ENCODE results near the gene A4GALT.

- TF ChIP-seq CTCF (conservative IDR thresholded peaks at IDR 0.05 in 1 of 2, IDR thresholded peaks at IDR 0.05 in 1 of 2; ENCODE audit: low read depth in 1 of 2, low read length in 2 of 2), result no peak
- no peak for TF ChIP-seq EZH2 (IDR thresholded peaks at IDR 0.05; ENCODE audit: low read length, missing control alignments)
These were observed 19.0 kb downstream of the A4GALT start for GRCh38 chr22:42701694-42702093.

Data from fibroblast of lung (primary cell).